OCI-LY3 (cell line): Measurements from ENCODE around the gene TMEM231.

Experiments
- CTCF ChIP-seq: fragments of 200-600, 300-600 bp; sonication (generic); IDR thresholded peaks from 2 replicates; pipeline ENCODE4 v1.5.1; 2014; ENCODE audit warnings: antibody characterized with exemption, low read length, low read depth
- EZH2phosphoT487 ChIP-seq: fragments of 200-600 bp; shearing (Covaris generic); IDR thresholded peaks from 2 replicates; pipeline ENCODE4 v1.6.1; 2018; ENCODE audit warnings: antibody characterized with exemption, mixed run types, low read depth

- TF ChIP-seq CTCF: no peak
- TF ChIP-seq EZH2phosphoT487: no peak
Measured at GRCh38 chr16:75514296-75514695, 41.8 kb downstream of the TMEM231 start.
